Pancreas (tissue), 10 donors: ENCODE measurements around the gene SBF2. TPM values are rescaled to one million over a fixed set of nuclear protein-coding genes. Genes with fewer than 3 reads are reported as not detected.

Source experiments
- ATAC-seq, 4 donors: fragments of 200-7000 bp; cut with Tn5 transposase; one replicate each; pipeline versions ENCODE4 v1.8.0 to v1.9.1; 2020; ENCODE audit warnings: mild to moderate bottlenecking in 4 of 4, moderate library complexity in 4 of 4
- DNase-seq, 6 donors: peaks; one replicate each; pipeline ENCODE4 v3.0.0-alpha.2; 2020
- FAIRE-seq: peaks from 2 replicates; lab custom pipeline; 2012; peaks lifted over from hg19 to GRCh38; lab: Jason Lieb, UNC
- H3K27ac ChIP-seq, 4 donors: fragments of 200-600 bp; sonication (generic); 1 replicate in 3 of 4; 2 replicates in 1 of 4; pipeline versions ENCODE4 v1.5.0 to v1.8.0; 2020
- H3K27me3 ChIP-seq, 4 donors: fragments of 200-600 bp; one replicate each; pipeline ENCODE4 v1.8.0; 2021
- H3K36me3 ChIP-seq, 3 donors: fragments of 200-600 bp; sonication (generic) in 1 of 3; one replicate each; pipeline versions ENCODE4 v1.5.0 to v1.8.0; 2020 to 2021
- H3K4me1 ChIP-seq, 3 donors: fragments of 200-600 bp; one replicate each; pipeline ENCODE4 v1.8.0; 2021
- H3K4me3 ChIP-seq, 4 donors: fragments of 200-600 bp; sonication (generic) in 2 of 4; one replicate each; pipeline versions ENCODE4 v1.5.0 to v1.8.0; 2020 to 2021
- H3K9me3 ChIP-seq, 4 donors: fragments of 200-600 bp; one replicate each; pipeline ENCODE4 v1.8.0; 2021
- CTCF ChIP-seq, 4 donors: fragments of 200-600 bp; sonication (generic) in 3 of 4; IDR thresholded peaks; one replicate each; pipeline versions ENCODE4 v1.5.0 to v1.8.0; 2021; ENCODE audit warnings: antibody characterized with exemption in 4 of 4
- WGBS, 2 donors: extraction: QIAGEN DNeasy Blood & Tissue Kit; methylation state at CpG; one replicate each; pipeline ENCODE4 v1.1.7; 2013; 5-methylcytosine and 5-hydroxymethylcytosine counted together
- intact Hi-C, 3 donors: fragments of 100-400 bp; cut with DNase I; formaldehyde crosslinking; loops; one replicate each; pipeline versions ENCODE4 v1.11.1 to v1.14.2; 2022
- polyA plus RNA-seq, 2 donors: library from polyadenylated mRNA; stranded (reverse); fragments of 200-250 nt; gene quantifications; one replicate each; pipeline ENCODE4 v1.2.3, GENCODE V29; 2013
- total RNA-seq, 6 donors: library from RNA; stranded (reverse); fragmentation: NEBNext Ultra II Directional in 4 of 6; extraction: Animal tissue kit (Norgen Biotek cat#: 25700) in 4 of 6; gene quantifications; one replicate each; pipeline versions ENCODE4 v1.2.1 to v1.2.4, GENCODE V29; 2021 to 2023
- donor health status: healthy with polysubstance abuse.
- donor health status: DM: no; HTN: no; CAD: no; lungs with moderate emphysema.
- donor health status: DM: no; HTN: no; CAD: no.
- donor health status: control.
- donor health status: control.
- donor health status: Bipolar disorder and iron deficiency.
- donor health status: DM: yes; HTN: yes; CAD: no.
- donor health status: DM: no; HTN: no; CAD: no.
- donor health status: DM: no; HTN: no; CAD: no.
- donor health status: DM: yes; HTN: yes; CAD: no.

Gene SBF2
- total and polyA plus RNA-seq, 8 donors: 4.6 to 21.8 (median 10.3) TPM

- ATAC-seq: no peak
- 89 to 100% methylated on average over 1 of the region's 1 CpG for WGBS, 2 donors
- no peak overlapping the region for H3K4me3 ChIP-seq
- H3K27me3 ChIP-seq: no peaks in the 10 kb centered on the region
- no peak for FAIRE-seq
- no peak overlapping the region for H3K27ac ChIP-seq
- H3K9me3 ChIP-seq: no peaks in the 10 kb centered on the region
- no peak for TF ChIP-seq CTCF (IDR thresholded peaks at IDR 0.05)
- H3K36me3 ChIP-seq: no peaks in the 10 kb centered on the region
- no peak for DNase-seq
- intact Hi-C loops: no loop called here
- no peaks in the 10 kb centered on the region for H3K4me1 ChIP-seq
These were observed 366.3 kb downstream of the SBF2 start for GRCh38 chr11:9927670-9928069.

GRCh38 chr11:9923280-9923679 lies 370.7 kb downstream of the SBF2 start:
- intact Hi-C loops: no loop called here
- Histone ChIP-seq H3K27me3 (no peaks in the 10 kb centered on the region), H3K36me3 (no peaks in the 10 kb centered on the region), H3K27ac (no peak overlapping the region), H3K4me3 (no peak overlapping the region), H3K4me1 (no peaks in the 10 kb centered on the region), H3K9me3 (no peaks in the 10 kb centered on the region)
- FAIRE-seq: no peak
- no peak for ATAC-seq
- DNase-seq: no peak
- TF ChIP-seq CTCF (IDR thresholded peaks at IDR 0.05): no peak
- WGBS, 2 donors: 86 to 92% methylated on average over 2 of the region's 2 CpGs

GRCh38 chr11:9922806-9923205 lies 371.2 kb downstream of the SBF2 start:
- DNase-seq (no peak), ATAC-seq (no peak), FAIRE-seq (no peak)
- no peaks in the 10 kb centered on the region for H3K9me3 ChIP-seq
- WGBS, 2 donors: 72 to 75% methylated on average over 4 of the region's 4 CpGs
- no peak for TF ChIP-seq CTCF (IDR thresholded peaks at IDR 0.05)
- H3K27me3 ChIP-seq: no peaks in the 10 kb centered on the region
- H3K4me1 ChIP-seq: no peaks in the 10 kb centered on the region
- H3K27ac ChIP-seq: no peak overlapping the region
- no peaks in the 10 kb centered on the region for H3K36me3 ChIP-seq
- intact Hi-C loops: no loop called here
- H3K4me3 ChIP-seq: no peak overlapping the region

GRCh38 chr11:9916480-9916879 lies 377.5 kb downstream of the SBF2 start:
- H3K4me3 ChIP-seq: no peak overlapping the region
- intact Hi-C loops: no loop called here
- H3K27me3 ChIP-seq: no peaks in the 10 kb centered on the region
- no peak for TF ChIP-seq CTCF (IDR thresholded peaks at IDR 0.05)
- no peak for ATAC-seq
- no peaks in the 10 kb centered on the region for H3K9me3 ChIP-seq
- no peaks in the 10 kb centered on the region for H3K36me3 ChIP-seq
- H3K4me1 ChIP-seq: no peaks in the 10 kb centered on the region
- FAIRE-seq: no peak
- DNase-seq: no peak
- no peak overlapping the region for H3K27ac ChIP-seq
- 89 to 94% methylated on average over 3 of the region's 3 CpGs for WGBS, 2 donors

GRCh38 chr11:9914064-9914463 lies 380.0 kb downstream of the SBF2 start:
- Histone ChIP-seq H3K27ac (no peak overlapping the region), H3K4me1 (no peaks in the 10 kb centered on the region), H3K36me3 (no peaks in the 10 kb centered on the region), H3K4me3 (no peak overlapping the region), H3K27me3 (no peaks in the 10 kb centered on the region), H3K9me3 (no peaks in the 10 kb centered on the region)
- no peak for DNase-seq
- no peak for TF ChIP-seq CTCF (IDR thresholded peaks at IDR 0.05)
- intact Hi-C loops: no loop called here
- 46 to 91% methylated on average over 2 of the region's 2 CpGs for WGBS, 2 donors
- no peak for FAIRE-seq
- no peak for ATAC-seq
